HUES48 (cell line): ENCODE data around the gene ANK3.

ENCODE experiments used
- H3K27ac ChIP-seq: one replicate; pipeline ENCODE4 v1.7.0; 2013; ENCODE audit warnings: low read depth, low read length, inconsistent platforms
- H3K27me3 ChIP-seq: 2 replicates; pipeline ENCODE4 v1.6.1; 2013; ENCODE audit warnings: mild to moderate bottlenecking, low read length; ENCODE audit not compliant: control insufficient read depth, insufficient read depth
- H3K36me3 ChIP-seq: 2 replicates; pipeline ENCODE4 v1.6.1; 2013; ENCODE audit warnings: low read length; ENCODE audit not compliant: control insufficient read depth, insufficient read depth
- H3K4me1 ChIP-seq: 2 replicates; pipeline ENCODE4 v1.6.1; 2013; ENCODE audit warnings: mild to moderate bottlenecking, low read length; ENCODE audit not compliant: control insufficient read depth, insufficient read depth
- H3K4me3 ChIP-seq: 2 replicates; pipeline ENCODE4 v1.5.1; 2013; ENCODE audit warnings: mild to moderate bottlenecking, low read depth, low read length
- H3K9ac ChIP-seq: 2 replicates; pipeline ENCODE4 v1.6.1; 2013; ENCODE audit warnings: mild to moderate bottlenecking, low read depth, low read length, moderate library complexity
- H3K9me3 ChIP-seq: 2 replicates; pipeline ENCODE4 v1.6.1; 2013; ENCODE audit warnings: low read length; ENCODE audit not compliant: control insufficient read depth, insufficient read depth

ANK3 gene

DNA sequence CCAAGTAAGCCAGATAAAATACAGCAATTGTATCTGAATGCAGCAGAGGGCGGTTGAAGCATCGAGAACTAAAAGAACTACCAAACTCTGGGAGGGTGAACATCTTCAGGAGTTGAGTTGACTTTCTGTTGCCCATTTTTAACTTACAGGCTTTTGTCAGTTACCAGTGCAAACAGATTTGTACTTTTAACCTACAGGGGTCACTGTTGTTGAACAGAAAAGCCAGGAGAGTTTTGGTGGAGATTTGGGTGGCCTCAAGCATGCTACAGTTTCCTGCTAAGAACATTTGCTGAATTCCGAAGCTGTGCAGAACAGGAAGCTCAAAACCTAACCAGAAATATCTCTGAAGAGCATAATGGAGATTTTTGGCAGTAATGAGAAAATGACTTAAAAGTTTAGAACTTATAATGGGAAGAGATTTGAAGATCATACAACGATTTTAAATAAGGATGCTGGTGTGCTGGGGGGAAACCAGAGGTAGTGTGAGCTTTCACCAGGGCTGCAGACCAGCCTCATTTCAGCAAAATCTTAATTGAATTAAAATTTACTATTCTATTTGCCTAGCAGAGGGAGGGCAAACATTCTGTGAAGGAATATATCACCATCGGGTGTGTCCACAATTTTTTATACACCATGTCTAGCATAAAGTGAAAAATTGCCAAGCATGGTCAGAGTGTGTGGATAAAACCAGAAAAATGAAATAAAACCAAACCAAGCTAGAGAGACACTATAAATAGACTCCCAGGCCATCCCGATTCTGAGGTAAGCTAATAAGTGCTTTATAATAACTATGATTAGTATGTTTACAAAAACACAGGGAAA lies 274.7 kb downstream of the ANK3 start:
- Histone ChIP-seq H3K4me3 (no peak overlapping the region), H3K4me1 (peaks cover 5% of the 10 kb centered on the region; the same call in 1 of the 2 replicates), H3K36me3 (peaks cover 3% of the 10 kb centered on the region), H3K9ac (no peak overlapping the region), H3K27ac (no peak overlapping the region), H3K27me3 (no peaks in the 10 kb centered on the region), H3K9me3 (no peaks in the 10 kb centered on the region)

DNA sequence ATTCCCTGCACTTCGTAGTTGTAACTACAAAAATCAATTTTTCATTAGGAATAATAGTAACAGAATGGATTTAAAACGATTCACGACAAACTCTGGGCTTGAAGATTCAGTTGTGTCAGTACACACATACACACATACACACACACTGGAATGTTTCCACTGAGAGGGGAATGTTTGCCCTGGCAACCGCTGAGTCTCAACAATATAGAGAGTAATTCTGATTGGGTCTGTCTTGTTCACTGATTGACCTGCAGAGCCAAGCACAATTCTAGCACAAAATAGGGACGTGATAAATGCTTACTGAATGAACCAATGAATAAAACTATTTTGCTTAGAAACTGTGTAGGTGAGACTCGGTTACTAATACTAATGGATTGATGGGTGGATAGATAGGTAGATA lies 278.9 kb downstream of the ANK3 start:
- no peaks in the 10 kb centered on the region for H3K9me3 ChIP-seq
- no peak overlapping the region for H3K27ac ChIP-seq
- peaks cover 19% of the 10 kb centered on the region for H3K36me3 ChIP-seq
- no peak overlapping the region for H3K9ac ChIP-seq
- H3K4me3 ChIP-seq = no peak overlapping the region
- no peaks in the 10 kb centered on the region for H3K27me3 ChIP-seq
- H3K4me1 ChIP-seq = peaks cover 5% of the 10 kb centered on the region; the same call in 1 of the 2 replicates

DNA sequence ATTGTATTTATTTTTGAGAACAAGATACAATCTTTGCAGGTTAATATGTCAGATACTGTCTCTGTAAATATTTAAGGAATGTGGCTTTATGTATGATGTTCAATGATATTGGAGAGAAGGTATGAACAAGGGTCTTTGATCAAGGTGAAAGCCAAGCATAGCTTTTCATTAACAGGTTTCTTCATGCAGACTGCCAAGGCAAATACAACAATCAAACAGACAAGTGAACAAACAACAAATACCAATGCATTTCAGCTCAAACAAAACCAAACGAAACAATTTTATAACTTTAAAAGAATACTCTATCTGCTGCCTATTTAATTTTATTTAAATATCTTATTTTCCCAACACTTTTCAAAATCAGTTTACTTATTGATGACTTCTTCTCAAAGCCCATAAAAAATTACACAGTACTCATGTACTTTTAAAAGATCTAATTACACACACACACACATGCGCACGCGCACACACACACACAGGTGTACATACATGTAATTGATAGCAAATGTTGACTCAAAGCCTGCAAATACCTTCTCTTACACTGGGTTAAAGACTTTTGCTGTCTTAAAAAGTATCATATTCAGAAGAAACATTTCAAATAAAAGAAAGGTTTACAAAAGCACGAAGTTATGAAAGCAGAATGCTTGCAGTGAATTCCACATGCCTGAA lies 282.2 kb downstream of the ANK3 start:
- Histone ChIP-seq H3K27ac (no peak overlapping the region), H3K4me3 (no peak overlapping the region), H3K9me3 (no peaks in the 10 kb centered on the region), H3K27me3 (no peaks in the 10 kb centered on the region), H3K36me3 (peaks cover 30% of the 10 kb centered on the region), H3K9ac (no peak overlapping the region), H3K4me1 (no peaks in the 10 kb centered on the region)

DNA sequence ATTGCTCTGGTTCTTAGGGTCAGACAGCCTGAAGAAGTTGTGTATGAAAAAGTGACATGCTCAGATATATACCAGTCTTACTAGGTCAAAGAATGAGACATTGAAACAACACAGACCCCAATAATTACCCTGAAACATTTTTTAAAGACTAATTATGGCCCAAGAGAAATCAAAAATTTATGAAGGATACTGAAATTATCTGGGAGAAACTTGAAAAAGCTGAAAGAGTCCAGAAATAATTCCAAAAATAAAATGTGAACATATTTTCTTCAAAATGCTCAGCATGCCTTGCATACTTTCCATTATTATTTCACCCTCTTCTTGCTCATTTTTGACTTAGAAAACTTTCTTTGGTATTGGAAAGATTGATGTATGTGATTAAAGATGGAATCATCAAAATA lies 284.4 kb downstream of the ANK3 start:
- Histone ChIP-seq H3K4me1 (no peaks in the 10 kb centered on the region), H3K27me3 (no peaks in the 10 kb centered on the region), H3K36me3 (peaks cover 35% of the 10 kb centered on the region), H3K27ac (no peak overlapping the region), H3K9me3 (no peaks in the 10 kb centered on the region), H3K9ac (no peak overlapping the region), H3K4me3 (no peak overlapping the region)

DNA sequence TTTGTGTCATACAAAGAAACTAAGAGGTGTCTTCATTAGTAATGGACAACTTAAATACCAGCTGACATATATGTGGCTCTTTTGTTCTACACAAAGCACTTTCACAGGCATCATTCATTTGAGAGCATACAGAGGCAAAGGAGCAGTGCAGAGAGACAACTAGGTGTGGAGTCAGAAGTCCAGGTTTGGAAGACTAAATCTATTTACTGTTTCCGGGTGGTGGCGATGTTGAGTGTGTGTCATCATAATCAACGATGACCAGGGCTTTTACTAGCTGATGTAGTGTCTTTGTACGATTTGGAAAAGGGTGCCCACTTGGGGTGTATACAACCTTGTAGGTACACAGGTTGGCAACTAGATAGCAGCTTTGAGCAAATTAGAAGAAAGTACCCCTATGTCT lies 287.9 kb downstream of the ANK3 start:
- H3K36me3 ChIP-seq = peaks cover 20% of the 10 kb centered on the region
- no peaks in the 10 kb centered on the region for H3K9me3 ChIP-seq
- no peak overlapping the region for H3K9ac ChIP-seq
- no peak overlapping the region for H3K27ac ChIP-seq
- H3K4me1 ChIP-seq = peaks cover 8% of the 10 kb centered on the region
- H3K4me3 ChIP-seq = no peak overlapping the region
- H3K27me3 ChIP-seq = no peaks in the 10 kb centered on the region

DNA sequence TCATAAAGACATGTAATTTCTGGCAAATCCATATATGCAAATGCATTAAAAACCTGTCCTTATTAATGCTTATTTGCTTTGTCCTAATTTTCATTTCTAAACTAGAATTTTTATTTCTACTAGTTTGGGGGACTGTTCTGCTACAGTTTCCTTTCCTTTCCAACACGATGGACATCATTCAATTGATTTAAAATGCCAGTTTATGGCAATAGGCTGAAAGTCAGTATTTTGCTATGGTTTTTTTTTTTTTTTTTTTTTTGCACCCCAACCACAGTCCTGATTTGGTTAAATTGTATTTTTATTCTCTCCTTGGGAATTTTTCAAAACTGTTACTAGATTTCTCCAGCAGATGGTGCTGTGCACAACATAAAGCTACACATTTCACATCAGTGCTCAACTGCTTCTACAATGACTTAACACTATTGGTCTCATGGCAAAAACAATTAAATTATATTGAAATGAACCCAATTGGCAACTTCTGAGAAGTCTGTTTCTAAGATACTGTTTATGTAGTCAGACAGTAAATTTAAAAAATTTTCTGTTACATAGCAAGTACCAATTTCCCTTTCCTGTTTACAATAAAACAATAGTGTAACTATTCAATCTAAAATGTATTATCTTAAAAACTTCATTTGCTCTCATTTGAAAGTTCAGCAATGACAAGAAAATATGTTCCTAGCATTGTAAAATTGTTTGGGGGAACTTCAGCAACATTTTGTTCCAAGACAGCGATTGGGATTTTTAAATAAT lies 289.5 kb downstream of the ANK3 start:
- Histone ChIP-seq H3K27ac (no peak overlapping the region), H3K4me3 (no peak overlapping the region), H3K9ac (no peak overlapping the region), H3K36me3 (peaks cover 13% of the 10 kb centered on the region; the same call in 1 of the 2 replicates), H3K9me3 (no peaks in the 10 kb centered on the region), H3K27me3 (no peaks in the 10 kb centered on the region), H3K4me1 (peaks cover 10% of the 10 kb centered on the region)

DNA sequence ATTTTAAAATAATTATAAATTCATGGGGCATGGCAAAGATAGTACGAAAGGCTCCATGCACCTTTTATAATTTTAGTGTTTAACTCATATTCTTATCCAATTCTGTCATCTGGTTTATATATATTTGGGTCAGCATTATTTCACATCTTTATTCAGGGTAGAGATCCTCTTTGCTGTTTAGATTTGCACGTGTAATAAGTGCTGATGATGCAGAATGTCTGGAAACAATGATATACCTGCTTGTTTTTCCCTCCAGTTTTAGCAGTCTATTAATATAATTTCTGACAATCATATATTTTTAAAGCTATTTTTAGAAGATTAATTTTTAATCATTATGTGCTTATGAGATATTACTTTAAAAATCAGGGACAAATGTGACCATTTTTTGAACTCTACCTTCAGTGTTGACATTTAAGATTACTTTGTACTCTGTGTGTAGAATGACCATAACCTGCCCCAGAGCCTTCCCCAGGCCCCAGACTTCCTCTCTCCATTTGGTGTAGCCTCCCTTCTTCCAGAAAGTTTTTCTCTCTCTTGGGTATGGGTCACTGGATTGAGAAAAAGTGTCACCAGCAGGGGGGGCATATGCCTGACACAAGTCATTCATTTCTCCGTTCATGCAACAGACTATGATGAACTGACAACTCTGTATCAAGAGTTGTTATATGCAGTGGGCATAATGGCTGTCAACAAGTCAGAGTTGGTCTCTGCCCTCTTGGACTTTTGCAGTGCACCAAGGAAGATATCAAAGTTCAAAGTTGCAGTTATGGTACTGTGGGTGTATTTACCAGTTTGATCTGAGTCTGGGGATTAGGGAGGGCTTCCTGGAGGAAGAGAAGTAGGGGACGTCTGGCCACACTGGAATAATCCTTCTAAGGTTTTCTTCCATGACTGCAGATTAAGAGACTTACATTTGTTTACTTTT lies 290.7 kb downstream of the ANK3 start:
- Histone ChIP-seq H3K9me3 (no peaks in the 10 kb centered on the region), H3K27ac (no peak overlapping the region), H3K4me3 (no peak overlapping the region), H3K27me3 (no peaks in the 10 kb centered on the region), H3K9ac (no peak overlapping the region), H3K36me3 (peaks cover 9% of the 10 kb centered on the region; the same call in 1 of the 2 replicates), H3K4me1 (peaks cover 10% of the 10 kb centered on the region)

DNA sequence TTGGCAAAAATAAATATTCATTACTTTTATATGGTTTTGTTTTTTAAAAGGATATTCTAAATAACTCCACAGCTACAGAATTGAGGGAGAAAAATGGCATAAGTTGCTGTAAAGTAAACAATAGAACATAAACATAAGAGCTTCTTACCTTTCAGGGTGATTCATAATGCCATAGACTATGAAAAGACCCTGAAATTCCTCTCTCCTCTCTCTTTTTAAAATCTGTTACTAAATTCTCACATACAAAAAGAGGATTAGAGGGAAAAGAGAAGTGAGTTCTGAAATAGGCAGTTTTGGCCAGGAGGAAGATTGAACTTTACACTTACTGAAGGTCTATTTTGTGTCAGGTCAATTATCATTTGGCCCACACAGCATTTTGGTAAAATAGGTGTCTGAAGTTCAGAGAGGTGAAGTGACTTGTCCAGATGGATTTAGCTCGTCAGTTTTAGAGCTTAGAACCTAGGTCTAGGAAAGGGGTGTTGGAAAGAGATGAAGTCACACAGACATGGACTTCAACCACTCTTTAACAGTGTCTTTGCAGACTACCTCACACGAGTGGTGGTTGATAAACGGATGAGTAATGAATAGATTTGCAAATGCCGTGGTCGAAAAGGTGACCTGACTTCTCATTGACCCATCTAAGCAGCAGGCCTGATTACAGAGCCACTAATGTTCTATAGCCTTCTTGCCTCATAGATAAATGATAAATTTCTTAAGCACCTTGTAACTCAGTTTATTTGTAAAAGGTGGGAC lies 292.7 kb downstream of the ANK3 start:
- Histone ChIP-seq H3K27me3 (no peaks in the 10 kb centered on the region), H3K4me1 (peaks cover 10% of the 10 kb centered on the region), H3K4me3 (no peak overlapping the region), H3K9me3 (no peaks in the 10 kb centered on the region), H3K36me3 (no peaks in the 10 kb centered on the region), H3K27ac (peak overlapping the region; percentile 37), H3K9ac (no peak overlapping the region)

DNA sequence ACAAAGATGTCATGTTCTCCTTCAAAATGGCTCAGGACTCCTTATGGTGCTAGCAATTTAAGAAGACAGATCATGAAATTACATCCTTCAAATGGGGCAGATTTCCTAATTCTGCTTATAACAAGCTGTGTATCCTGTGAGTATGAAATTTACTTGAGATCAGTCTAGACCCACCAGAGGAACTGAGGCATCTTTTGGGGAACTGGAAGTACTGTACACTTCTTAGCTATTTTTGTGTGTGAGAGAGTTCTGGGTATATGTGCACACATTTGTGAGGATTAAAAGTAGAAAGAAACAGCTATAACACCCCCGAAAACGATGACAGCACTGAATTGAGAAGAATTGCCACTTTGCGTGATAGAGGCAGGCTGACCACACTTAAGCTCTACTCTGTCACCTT lies 296.4 kb downstream of the ANK3 start:
- Histone ChIP-seq H3K27ac (no peak overlapping the region), H3K9ac (no peak overlapping the region), H3K9me3 (no peaks in the 10 kb centered on the region), H3K27me3 (no peaks in the 10 kb centered on the region), H3K36me3 (no peaks in the 10 kb centered on the region), H3K4me3 (no peak overlapping the region), H3K4me1 (peaks cover 10% of the 10 kb centered on the region)

DNA sequence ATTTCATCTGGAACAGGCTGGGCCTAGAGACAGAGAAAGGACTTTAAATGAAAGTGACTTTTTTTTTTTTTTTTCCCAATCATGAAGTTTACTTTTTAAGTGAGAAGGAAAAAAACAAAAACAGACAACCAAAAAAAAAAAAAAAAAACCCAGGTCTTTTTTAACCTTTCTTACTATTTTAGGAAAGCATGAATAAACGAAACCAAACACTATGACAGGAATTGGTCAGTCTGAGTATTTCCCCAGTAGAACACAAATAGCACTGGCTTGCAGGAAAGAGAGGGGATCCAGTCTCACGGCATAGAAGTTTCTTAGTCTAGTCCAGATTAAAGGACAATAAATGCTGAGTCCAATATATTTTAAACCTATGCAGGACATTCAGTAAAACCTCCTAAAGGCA lies 302.8 kb downstream of the ANK3 start:
- H3K27me3 ChIP-seq = no peaks in the 10 kb centered on the region
- no peak overlapping the region for H3K27ac ChIP-seq
- H3K36me3 ChIP-seq = peaks cover 14% of the 10 kb centered on the region
- H3K9ac ChIP-seq = no peak overlapping the region
- no peaks in the 10 kb centered on the region for H3K9me3 ChIP-seq
- H3K4me3 ChIP-seq = no peak overlapping the region
- peaks cover 19% of the 10 kb centered on the region for H3K4me1 ChIP-seq
